ENCODE measurements around the gene ANKRD30A.
A peak's percentile ranks its signal among the peaks of the same experiment; 100 is the strongest.

DNA sequence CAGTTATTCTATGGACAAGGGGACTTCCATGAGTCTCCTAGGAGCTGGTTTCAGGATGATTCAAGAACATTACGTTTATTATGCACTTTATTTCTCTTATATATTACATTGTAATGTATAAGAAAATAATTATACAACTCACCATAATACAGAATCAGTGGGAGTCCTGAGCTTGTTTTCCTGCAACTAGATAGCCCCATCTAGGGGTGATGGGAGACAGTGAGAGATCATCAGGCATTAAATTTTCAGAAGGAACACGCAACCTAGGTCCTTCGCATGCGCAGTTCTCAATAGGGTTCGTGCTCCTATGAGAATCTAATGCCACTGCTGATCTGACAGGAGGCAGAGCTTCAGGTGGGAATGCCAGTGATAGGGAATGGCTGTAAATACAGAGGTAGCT, 137.9 kb downstream of the ANKRD30A start:
- TF ChIP-seq, protein P1, sequence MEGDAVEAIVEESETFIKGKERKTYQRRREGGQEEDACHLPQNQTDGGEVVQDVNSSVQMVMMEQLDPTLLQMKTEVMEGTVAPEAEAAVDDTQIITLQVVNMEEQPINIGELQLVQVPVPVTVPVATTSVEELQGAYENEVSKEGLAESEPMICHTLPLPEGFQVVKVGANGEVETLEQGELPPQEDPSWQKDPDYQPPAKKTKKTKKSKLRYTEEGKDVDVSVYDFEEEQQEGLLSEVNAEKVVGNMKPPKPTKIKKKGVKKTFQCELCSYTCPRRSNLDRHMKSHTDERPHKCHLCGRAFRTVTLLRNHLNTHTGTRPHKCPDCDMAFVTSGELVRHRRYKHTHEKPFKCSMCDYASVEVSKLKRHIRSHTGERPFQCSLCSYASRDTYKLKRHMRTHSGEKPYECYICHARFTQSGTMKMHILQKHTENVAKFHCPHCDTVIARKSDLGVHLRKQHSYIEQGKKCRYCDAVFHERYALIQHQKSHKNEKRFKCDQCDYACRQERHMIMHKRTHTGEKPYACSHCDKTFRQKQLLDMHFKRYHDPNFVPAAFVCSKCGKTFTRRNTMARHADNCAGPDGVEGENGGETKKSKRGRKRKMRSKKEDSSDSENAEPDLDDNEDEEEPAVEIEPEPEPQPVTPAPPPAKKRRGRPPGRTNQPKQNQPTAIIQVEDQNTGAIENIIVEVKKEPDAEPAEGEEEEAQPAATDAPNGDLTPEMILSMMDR (conservative IDR thresholded peaks at IDR 0.05; ENCODE audit: low read depth, low read length) = peak; percentile 31; the same call in 1 of the 2 replicates
- TF ChIP-seq EZH2 (IDR thresholded peaks at IDR 0.05; ENCODE audit: borderline replicate concordance, low read depth, low read length, poor library complexity, severe bottlenecking) = no peak

Measured in A673 (cell line).